GM18951 (cell line): ENCODE data around the gene RDH12.
"Not testable (repeated sequence)": the region's sequence is repeated elsewhere in the genome, so short reads cannot be mapped to it uniquely, and the experiment has no call there.

Experiments used
- POLR2A ChIP-seq: IDR thresholded peaks from 4 replicates; pipeline ENCODE4 v1.6.1; 2011; ENCODE audit warnings: mild to moderate bottlenecking; ENCODE audit not compliant: insufficient read length, insufficient read depth; ENCODE audit errors: extremely low read depth
- in situ Hi-C: fragments of 300-500 bp; cut with MboI; formaldehyde crosslinking; loops from one replicate; pipeline ENCODE4 v1.12.0; 2022; ENCODE audit warnings: low sequenced_read_pairs, mixed read lengths, inconsistent platforms; ENCODE audit not compliant: unreplicated experiment

The RDH12 gene

DNA sequence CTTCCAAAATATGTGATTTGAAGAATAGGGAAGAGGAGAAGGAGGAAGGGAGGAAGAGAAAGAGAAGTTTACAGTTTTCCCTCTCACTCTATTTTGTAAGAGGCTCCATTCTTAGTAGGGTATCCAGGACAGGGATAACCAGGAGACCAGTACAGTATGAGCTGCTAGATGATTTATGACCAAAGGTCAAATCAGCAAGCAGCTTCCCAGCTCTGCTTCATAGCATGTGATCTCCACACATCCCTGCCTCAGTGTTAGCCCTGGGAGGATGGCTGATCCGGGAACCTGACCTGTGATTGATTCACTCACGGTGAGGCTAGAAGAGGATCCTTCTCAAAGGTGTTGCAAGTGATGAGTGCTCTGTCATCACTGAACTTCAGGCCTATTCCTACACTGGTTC, 16.6 kb downstream of the RDH12 start:
- in situ Hi-C loops = no loop called here
- no peak for TF ChIP-seq POLR2A

DNA sequence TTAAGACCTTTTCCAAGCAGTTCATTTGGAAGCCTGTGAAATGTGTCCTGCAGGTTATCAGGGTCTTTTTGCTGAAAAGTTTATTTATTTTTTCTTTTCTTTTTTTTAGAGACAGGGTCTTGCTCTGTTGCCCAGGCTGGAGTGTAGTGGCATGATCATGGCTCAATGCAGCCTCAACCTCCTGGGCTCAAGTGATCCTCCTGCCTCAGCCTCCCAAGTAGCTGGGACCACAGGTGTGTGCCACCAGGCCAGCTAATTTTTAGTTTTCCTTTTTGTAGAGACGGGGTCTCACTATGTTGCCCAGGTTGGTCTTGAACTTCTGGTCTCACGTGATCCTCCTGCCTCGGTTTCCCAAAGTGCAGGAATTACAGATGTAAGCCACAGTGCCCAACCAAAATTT, 17.7 kb downstream of the RDH12 start:
- in situ Hi-C loops = not testable (repeated sequence)

DNA sequence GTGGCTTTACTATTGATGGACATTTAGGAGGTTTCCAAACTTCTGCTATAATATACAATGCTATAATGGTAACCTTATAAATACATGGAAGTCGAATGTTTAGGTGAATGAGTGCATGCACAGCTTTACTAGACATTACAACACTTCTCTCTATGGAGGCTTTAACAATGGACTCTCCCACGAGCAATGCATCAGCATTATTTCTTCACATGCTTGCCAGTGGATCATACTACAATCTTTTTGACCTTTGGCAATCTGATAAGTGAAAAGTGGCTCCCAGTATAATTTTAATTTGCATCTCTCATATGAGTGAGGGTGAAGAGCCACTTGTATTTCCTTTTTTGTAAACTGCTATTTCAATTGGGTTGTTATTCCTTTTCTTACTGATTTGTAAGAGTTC, 18.2 kb downstream of the RDH12 start:
- in situ Hi-C loops = no loop called here
- TF ChIP-seq POLR2A = no peak

DNA sequence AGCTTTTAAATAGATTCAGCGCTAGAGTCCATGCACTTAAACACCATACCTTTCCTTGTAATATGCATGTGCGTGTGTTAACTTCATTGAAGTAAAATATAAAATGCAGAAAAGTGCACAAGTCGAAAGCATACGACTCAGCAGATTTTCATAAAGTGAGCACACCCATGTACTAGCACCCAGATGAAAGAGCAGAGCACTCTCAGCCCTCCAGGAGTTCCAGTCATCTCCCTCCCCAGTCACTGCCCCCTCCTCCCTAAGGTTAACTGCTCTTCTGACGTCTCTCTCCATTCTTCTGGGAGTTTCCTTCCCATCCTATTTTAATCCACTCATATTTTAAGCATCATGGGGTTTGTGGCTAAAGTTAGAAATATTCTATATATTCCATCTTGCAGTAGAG, 20.2 kb downstream of the RDH12 start:
- in situ Hi-C loops = no loop called here
- no peak for TF ChIP-seq POLR2A

DNA sequence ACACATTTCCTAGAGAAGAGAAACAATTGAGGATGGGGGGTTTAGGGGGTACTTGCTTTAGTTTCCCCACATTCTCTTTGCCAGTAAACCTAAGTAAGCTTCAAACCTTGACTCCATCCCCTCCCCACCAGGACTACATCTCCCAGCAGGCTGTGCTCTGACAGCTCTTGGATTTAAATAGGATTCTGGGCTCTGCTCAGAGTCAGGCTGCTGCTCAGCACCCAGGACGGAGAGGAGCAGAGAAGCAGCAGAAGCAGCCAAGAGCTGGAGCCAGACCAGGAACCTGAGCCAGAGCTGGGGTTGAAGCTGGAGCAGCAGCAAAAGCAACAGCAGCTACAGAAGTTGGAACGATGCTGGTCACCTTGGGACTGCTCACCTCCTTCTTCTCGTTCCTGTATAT, 20.6 kb downstream of the RDH12 start:
- TF ChIP-seq POLR2A = no peak
- in situ Hi-C loops = no loop called here

DNA sequence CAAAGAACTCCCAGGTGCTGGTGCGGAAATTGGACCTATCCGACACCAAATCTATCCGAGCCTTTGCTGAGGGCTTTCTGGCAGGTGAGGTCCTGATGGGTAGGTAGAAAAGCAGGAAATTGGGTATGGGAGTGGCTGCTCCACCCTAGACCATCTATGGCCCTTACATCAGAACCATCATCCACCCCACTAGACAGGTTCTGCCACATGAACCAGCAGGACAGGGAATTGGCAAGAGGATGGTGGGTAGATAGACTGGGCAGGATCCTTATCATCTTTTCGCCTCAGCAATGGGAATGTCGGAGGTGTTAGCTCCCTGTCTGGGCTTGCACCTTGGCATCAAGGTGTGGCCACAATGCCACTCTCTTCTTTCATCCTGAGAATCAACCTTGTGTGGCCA, 23.5 kb downstream of the RDH12 start:
- in situ Hi-C loops = no loop called here
- no peak for TF ChIP-seq POLR2A

DNA sequence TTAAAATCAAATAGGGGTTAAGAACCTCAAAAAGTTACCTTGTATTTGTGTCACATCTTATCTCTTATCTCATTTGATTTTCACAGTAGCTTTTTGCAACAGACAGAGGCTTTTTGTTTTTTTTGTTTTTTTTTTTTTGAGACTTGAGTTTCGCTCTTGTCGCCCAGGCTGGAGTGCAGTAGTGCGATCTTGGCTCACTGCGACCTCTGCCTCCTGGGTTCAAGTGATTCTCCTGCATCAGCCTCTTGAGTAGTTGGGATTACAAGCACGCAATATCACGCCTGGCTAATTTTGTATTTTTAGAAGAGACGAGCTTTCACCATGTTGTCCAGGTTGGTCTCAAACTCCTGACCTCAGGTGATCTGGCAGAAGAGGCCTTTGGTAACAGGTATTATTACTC, 25.7 kb downstream of the RDH12 start:
- in situ Hi-C loops = no loop called here
- no peak for TF ChIP-seq POLR2A

DNA sequence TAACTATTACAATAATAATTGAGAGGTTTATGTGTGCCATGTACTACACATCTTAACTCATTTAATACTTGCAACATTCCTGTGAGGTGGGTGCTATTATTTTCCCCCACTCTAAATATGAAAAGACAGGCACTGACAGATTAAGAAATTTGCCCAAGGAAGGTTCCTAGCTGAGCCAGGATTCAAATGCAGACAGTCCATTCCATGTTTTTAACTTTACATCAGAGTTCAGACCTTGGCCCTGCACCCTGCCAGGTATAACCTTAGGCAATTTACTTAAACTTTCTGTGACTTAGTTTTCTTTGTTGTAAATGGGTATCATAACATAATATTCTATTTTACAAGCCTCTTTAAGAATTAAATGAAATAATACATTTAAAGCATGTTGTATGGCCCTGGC, 26.6 kb downstream of the RDH12 start:
- no peak for TF ChIP-seq POLR2A
- in situ Hi-C loops = no loop called here

DNA sequence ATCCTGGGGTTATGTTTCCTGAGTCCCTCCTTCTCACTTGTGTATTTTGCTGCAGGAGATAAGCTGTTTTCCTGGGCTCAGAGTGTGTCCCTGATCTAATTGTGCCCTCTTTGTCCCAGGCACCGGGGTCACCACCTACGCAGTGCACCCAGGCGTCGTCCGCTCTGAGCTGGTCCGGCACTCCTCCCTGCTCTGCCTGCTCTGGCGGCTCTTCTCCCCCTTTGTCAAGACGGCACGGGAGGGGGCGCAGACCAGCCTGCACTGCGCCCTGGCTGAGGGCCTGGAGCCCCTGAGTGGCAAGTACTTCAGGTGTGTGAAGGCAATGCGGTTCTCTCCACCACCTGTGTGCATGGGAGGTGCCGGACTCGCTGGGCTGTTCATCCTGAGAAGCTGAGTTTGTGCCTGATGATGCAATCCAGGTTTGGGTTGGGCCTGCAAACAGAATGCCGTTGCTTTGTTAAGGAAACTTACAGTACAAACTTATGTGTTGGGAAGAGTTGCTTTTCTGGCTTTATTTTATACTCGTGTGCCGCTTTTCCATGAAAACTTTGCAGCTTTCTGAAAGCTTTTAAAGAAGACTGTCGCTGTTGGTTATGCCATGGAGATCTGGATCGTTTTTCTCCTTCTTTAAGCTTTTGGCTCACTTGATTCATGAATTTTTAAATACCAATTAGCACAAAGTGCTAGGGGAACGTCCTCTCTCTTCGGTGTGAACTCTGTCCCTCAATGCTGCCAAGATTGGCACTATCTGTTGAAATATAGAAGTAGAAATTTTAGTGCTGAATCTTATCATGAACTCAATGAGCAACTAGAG, 27.6 kb downstream of the RDH12 start:
- no peak for TF ChIP-seq POLR2A
- in situ Hi-C loops = no loop called here

DNA sequence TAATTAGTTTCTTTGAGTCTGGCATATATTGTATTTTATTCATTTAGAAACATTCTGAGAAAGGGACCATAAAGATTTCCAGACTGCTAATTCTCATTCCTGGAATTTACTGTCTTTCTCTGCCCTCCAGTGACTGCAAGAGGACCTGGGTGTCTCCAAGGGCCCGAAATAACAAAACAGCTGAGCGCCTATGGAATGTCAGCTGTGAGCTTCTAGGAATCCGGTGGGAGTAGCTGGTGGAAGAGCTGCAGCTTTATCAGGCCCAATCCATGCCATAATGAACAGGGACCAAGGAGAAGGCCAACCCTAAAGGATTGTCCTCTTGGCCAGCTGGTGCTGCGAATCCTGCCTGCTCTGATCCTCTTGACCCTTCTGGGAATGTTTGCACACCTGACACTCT, 31.9 kb downstream of the RDH12 start:
- TF ChIP-seq POLR2A = no peak
- in situ Hi-C loops = no loop called here

DNA sequence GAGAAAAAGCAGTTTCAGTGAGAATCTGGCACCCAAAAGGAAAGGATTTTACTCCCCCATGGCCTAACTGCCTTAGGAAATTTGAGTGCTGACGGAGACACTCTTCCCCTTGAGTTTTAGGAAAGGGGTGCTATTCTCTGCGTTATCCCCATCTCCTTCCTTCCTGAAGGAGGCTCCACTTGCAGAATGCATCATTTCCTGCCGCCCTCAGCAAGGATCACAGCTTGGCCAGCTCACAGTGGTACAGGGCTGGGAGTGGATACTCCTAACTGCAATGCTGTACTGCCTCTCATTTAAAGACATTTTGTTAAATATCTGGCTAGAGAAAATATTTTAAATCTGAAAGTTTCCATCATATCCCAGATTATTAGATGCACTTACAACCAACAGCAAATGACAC, 33.0 kb downstream of the RDH12 start:
- in situ Hi-C loops = no loop called here
- no peak for TF ChIP-seq POLR2A

DNA sequence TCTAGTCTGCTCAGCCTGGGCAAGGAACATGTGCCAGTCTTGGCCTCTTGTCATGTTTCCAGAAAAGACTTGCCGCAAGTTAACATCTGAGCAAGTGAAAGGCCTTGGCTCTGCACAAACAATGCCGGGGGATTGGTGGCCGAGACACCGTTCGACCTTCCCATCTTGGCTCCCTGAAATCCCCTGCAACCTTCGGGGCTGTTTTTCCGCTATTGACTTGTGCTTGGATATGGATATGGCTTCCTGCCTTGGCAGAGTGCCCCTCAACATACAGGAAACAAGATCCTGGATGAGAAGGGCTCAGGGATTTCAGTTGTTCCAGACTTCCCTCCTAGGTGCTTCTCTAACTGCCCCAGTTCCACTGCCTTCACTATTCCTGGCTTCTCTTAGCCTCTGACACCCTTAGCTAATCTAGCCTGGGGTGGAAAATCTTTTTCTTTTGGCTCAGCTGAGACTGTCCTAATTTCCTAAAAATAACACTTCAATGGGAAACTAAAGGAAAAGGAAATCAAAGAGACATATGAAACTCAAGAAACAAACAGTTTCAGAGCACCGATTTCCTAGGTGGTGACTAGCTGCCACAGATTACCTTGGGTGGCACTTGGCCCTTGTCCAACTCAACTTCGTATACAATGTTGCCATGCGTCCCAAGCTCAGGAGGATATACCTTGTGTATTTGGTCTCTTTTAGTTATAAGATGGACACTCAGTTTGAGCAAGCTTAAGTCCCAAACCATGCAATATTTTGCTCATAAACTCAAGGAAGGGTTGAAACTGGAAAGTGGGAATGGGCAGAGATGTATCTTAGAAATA, 33.9 kb downstream of the RDH12 start:
- in situ Hi-C loops = no loop called here
- no peak for TF ChIP-seq POLR2A

DNA sequence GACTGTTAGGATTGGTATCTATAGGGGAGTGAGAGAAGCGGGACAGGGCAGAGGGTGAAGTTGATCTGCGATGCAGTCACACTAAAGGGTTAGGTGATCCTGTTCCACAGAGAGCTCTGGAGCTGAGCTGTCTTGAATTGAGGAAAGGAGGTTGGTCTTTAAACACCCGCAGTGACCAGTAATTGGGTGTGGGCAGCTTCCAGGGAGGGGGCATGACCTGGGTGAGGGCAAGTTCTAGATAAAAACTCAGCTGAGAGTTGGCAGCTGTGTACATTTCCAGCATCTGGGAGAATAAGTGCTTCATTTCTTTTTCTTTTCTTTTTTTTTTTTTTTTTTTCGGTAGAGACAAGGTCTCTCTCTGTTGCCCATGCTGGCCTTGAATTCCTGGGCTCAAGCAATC, 35.1 kb downstream of the RDH12 start:
- no peak for TF ChIP-seq POLR2A
- in situ Hi-C loops = no loop called here

DNA sequence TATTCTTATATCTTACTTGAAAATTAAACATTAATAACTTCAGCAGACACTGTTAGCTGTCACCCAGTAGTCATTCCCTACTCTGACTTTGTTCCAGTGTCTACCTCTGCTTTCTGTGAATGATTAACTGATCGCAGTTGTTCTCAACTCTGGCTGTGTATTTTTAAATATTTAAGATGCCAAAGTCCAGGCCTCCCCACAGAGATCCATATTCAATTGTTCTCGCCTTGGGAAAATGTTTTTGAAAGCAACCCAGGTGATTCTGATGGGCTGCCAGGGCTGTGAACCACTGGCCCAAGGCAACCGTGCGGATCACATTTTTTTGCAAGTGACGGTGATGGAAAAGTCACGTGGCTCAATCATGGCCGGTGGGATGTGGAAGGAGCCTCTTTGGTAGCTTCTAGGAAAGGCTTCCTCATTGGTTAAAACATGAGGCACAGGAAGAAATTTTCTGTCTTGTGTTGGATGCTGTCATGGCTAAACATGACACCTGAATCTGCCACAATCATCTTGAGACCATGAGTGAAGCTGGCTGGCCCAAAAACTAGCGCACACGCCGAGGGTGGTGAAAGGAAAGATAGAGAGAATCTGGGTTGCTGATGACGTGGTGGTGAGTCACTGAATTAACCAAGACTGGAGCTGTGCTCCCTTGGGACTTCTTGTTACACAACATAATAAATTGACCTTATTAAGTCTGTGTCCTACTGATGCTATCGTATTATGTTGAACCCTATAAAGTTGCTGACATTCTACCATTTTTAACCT, 37.2 kb downstream of the RDH12 start:
- no peak for TF ChIP-seq POLR2A
- in situ Hi-C loops = no loop called here

DNA sequence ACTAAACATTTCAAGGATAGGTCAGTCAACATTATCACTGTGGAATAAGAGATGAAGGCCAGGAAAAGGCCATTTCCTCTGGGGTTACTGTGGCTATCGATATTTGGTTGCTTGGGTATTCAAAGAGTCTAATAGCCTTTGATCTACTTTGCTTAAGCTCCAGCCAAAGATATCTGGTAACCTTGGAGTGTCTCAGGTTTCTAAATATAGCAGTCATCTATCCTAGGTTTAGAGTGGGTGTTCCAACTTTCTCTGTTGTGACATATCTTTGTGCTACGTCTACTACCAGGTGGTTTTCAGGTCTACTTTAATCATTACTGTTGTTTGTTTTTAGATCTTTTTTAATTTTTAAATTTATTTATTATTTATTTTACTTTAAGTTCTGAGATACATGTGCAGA, 42.4 kb downstream of the RDH12 start:
- in situ Hi-C loops = no loop called here
- no peak for TF ChIP-seq POLR2A
